Esophagus muscularis mucosa (tissue), 4 donors: ENCODE measurements around the gene TWNK. TPM values are rescaled to one million over a fixed set of nuclear protein-coding genes. Genes with fewer than 3 reads are reported as not detected.
A peak's percentile ranks its signal among the peaks of the same experiment; 100 is the strongest.

Experiments
- DNase-seq: peaks from one replicate; pipeline ENCODE4 v3.0.0-alpha.2; 2017; ENCODE audit errors: extremely low spot score
- H3K27ac ChIP-seq, 4 donors: fragments of 200-600 bp; sonication (generic); replicated peaks in 1 of 4; 1 replicate in 3 of 4; 2 replicates in 1 of 4; pipeline ENCODE4 v1.5.1; 2016 to 2019; ENCODE audit warnings: mild to moderate bottlenecking in 1 of 4
- H3K27me3 ChIP-seq, 4 donors: fragments of 200-600 bp; sonication (generic); one replicate each; pipeline versions ENCODE4 v1.5.1 to v1.6.0; 2016 to 2019
- H3K36me3 ChIP-seq, 4 donors: fragments of 200-600 bp; sonication (generic); one replicate each; pipeline ENCODE4 v1.5.1; 2016 to 2019
- H3K4me1 ChIP-seq, 4 donors: fragments of 200-600 bp; sonication (generic); one replicate each; pipeline ENCODE4 v1.5.1; 2016 to 2019
- H3K4me3 ChIP-seq, 4 donors: fragments of 200-600 bp; sonication (generic); 1 replicate in 2 of 4; 2 replicates in 2 of 4; pipeline ENCODE4 v1.5.1; 2016 to 2019; ENCODE audit warnings: mild to moderate bottlenecking in 4 of 4, moderate library complexity in 1 of 4
- H3K9me3 ChIP-seq, 4 donors: fragments of 200-600 bp; sonication (generic); 1 replicate in 3 of 4; 2 replicates in 1 of 4; pipeline ENCODE4 v1.5.1; 2016 to 2019
- EP300 ChIP-seq: sonication (generic); formaldehyde crosslinking; IDR thresholded peaks from one replicate; pipeline ENCODE4 v1.6.1; 2017; ENCODE audit warnings: antibody characterized with exemption
- POLR2A ChIP-seq: fragments of 450-650 bp; IDR thresholded peaks from one replicate; pipeline ENCODE4 v1.6.1; 2017; ENCODE audit warnings: antibody characterized with exemption, moderate library complexity, mild to moderate bottlenecking, low read depth
- POLR2AphosphoS5 ChIP-seq, 2 donors: sonication (generic); formaldehyde crosslinking; IDR thresholded peaks; one replicate each; pipeline ENCODE4 v1.6.1; 2017; ENCODE audit warnings: antibody characterized with exemption in 2 of 2
- WGBS: methylation state at CpG from one replicate; pipeline ENCODE4 v1.1.5; 2018; 5-methylcytosine and 5-hydroxymethylcytosine counted together
- intact Hi-C: fragments of 100-400 bp; cut with DNase I; formaldehyde crosslinking; loops from one replicate; pipeline ENCODE4 v1.15.1; 2023
- total RNA-seq, 4 donors: library from RNA; depleted of rRNA; stranded (reverse); fragments of >200 nt; gene quantifications; one replicate each; pipeline versions ENCODE4 v1.1.0 to v1.2.1, GENCODE V29; 2016
- TF ChIP-seq, protein P1 (sequence below), 3 experiments: fragments of 200-600 bp in 2 of 3; fragments of 450-650 bp in 1 of 3; sonication (generic) in 2 of 3; IDR thresholded peaks; one replicate each; pipeline ENCODE4 v1.5.1; 2017 to 2019; ENCODE audit warnings: antibody characterized with exemption in 3 of 3, mild to moderate bottlenecking in 2 of 3, moderate library complexity in 1 of 3

The TWNK gene
- total RNA-seq, 4 donors from 2014 or later = 3.7 to 11.1 (median 9.0) TPM

GRCh38 chr10:101018118-101018599 lies 30.8 kb downstream of the TWNK start:
- no peak for TF ChIP-seq EP300
- TF ChIP-seq, protein P1, sequence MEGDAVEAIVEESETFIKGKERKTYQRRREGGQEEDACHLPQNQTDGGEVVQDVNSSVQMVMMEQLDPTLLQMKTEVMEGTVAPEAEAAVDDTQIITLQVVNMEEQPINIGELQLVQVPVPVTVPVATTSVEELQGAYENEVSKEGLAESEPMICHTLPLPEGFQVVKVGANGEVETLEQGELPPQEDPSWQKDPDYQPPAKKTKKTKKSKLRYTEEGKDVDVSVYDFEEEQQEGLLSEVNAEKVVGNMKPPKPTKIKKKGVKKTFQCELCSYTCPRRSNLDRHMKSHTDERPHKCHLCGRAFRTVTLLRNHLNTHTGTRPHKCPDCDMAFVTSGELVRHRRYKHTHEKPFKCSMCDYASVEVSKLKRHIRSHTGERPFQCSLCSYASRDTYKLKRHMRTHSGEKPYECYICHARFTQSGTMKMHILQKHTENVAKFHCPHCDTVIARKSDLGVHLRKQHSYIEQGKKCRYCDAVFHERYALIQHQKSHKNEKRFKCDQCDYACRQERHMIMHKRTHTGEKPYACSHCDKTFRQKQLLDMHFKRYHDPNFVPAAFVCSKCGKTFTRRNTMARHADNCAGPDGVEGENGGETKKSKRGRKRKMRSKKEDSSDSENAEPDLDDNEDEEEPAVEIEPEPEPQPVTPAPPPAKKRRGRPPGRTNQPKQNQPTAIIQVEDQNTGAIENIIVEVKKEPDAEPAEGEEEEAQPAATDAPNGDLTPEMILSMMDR (IDR thresholded peaks at IDR 0.05) = no peak
- peak overlapping the region in 1 of 4 donors; percentile 18 for H3K27ac ChIP-seq
- peaks cover 18 to 27% (median 25%) of the 10 kb centered on the region in 4 donors for H3K4me1 ChIP-seq
- H3K9me3 ChIP-seq = no peaks in the 10 kb centered on the region
- no peak for DNase-seq
- peaks cover 0 to 62% (median 3%) of the 10 kb centered on the region in 4 donors for H3K27me3 ChIP-seq
- intact Hi-C loops = loop anchor here (10.0 kb wide), 1 partner anchor 53 kb away; the partner anchor contains the start of gene SEMA4G
- no peak overlapping the region for H3K4me3 ChIP-seq
- no peaks in the 10 kb centered on the region for H3K36me3 ChIP-seq
- 62% methylated on average over 19 of the region's 20 CpGs for WGBS

GRCh38 chr10:101018600-101019439 lies 31.5 kb downstream of the TWNK start:
- peak overlapping the region in 1 of 4 donors; percentile 18 for H3K27ac ChIP-seq
- H3K36me3 ChIP-seq = no peaks in the 10 kb centered on the region
- H3K4me3 ChIP-seq = peak overlapping the region in 1 of 4 donors; percentile 14
- 21% methylated on average over 14 of the region's 45 CpGs for WGBS
- peaks cover 12 to 20% (median 19%) of the 10 kb centered on the region in 4 donors for H3K4me1 ChIP-seq
- intact Hi-C loops = loop anchor here (10.0 kb wide), 1 partner anchor 54 kb away; the partner anchor contains the start of gene SEMA4G
- TF ChIP-seq, protein P1 (IDR thresholded peaks at IDR 0.05) = peak; percentile 49 to 75 (median 50)
- no peak for TF ChIP-seq EP300
- H3K27me3 ChIP-seq = peaks cover 0 to 62% (median 3%) of the 10 kb centered on the region in 4 donors
- H3K9me3 ChIP-seq = no peaks in the 10 kb centered on the region
- DNase-seq = no peak

DNA sequence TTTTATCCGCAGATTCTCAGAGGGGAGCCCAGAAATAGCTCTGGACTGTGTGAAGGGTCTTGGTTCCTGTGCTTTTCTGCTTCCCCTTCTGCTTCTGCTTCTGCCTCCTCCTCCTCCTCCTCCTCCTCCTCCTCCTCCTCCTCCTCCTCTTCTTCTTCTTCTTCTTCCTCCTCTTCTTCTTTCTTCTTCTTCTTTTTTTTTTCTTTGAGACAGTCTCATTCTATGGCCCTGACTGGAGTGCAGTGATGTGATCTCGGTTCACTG lies 32.0 kb downstream of the TWNK start:
- TF ChIP-seq EP300 = no peak
- no peak for TF ChIP-seq POLR2A
- TF ChIP-seq POLR2AphosphoS5 (IDR thresholded peaks at IDR 0.05) = no peak
- TF ChIP-seq, protein P1 (IDR thresholded peaks at IDR 0.05) = no peak
- Histone ChIP-seq H3K4me1 (peaks cover 7 to 15% (median 13%) of the 10 kb centered on the region in 4 donors), H3K27me3 (peaks cover 0 to 62% (median 3%) of the 10 kb centered on the region in 4 donors), H3K36me3 (no peaks in the 10 kb centered on the region), H3K9me3 (no peaks in the 10 kb centered on the region), H3K27ac (no peak overlapping the region), H3K4me3 (no peak overlapping the region)
- 43% methylated on average over 2 of the region's 2 CpGs for WGBS
- intact Hi-C loops = loop anchor here (10.0 kb wide), 1 partner anchor 55 kb away; the partner anchor contains the start of gene SEMA4G
- DNase-seq = no peak

DNA sequence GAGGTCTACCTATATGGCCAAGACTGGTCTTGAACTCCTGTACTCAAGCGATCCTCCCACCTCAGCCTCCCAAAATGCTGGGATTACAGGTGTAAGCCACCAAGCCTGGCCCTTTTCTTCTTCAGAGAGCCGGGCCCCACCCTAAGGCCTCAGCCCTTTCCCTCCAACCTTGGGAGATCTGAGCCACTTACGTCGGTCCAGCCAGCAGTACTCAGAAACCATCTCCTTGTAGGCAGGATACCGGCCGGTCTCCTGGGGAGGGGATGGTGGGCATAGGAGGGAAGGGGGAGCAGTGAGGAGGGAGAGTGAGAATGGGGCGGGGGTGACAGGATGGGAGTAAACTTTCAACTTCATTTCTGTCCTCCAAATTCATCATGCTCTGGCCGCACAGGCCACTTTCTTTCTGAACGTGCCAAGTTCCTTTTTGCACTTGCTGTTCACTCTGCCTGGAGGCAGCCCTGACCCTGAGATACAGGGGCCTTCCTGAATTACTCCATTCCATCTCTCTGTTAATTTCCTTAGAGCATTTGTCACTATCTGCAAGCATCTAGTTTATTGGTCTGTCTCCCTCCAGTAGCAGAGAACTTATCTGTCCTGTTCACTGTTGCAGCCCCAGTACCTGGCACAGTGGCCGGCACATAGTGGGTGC lies 33.2 kb downstream of the TWNK start:
- WGBS = 86% methylated on average over 10 of the region's 10 CpGs
- no peak for TF ChIP-seq POLR2AphosphoS5 (IDR thresholded peaks at IDR 0.05)
- no peak for TF ChIP-seq POLR2A
- TF ChIP-seq EP300 = no peak
- TF ChIP-seq, protein P1 (IDR thresholded peaks at IDR 0.05) = no peak
- Histone ChIP-seq H3K36me3 (no peaks in the 10 kb centered on the region), H3K4me1 (peaks cover 7 to 13% (median 10%) of the 10 kb centered on the region in 4 donors), H3K27me3 (peaks cover 0 to 60% (median 3%) of the 10 kb centered on the region in 4 donors), H3K4me3 (no peak overlapping the region), H3K27ac (no peak overlapping the region), H3K9me3 (no peaks in the 10 kb centered on the region)
- no peak for DNase-seq
- intact Hi-C loops = no loop called here
